ENCODE data around the gene PTMS.

Gene PTMS

GRCh38 chr12:6791931-6792520 lies 25.9 kb downstream of the PTMS start:
- DNase-seq = no peak

GRCh38 chr12:6792522-6793201 lies 26.5 kb downstream of the PTMS start:
- DNase-seq = no peak

- DNase-seq = no peak
Observed at GRCh38 chr12:6795088-6795487, 28.9 kb downstream of the PTMS start.

- DNase-seq = no peak
Observed at GRCh38 chr12:6796576-6796975, 30.4 kb downstream of the PTMS start.

- DNase-seq = no peak
Observed at GRCh38 chr12:6799147-6799546, 33.0 kb downstream of the PTMS start.

- DNase-seq = no peak
Observed at GRCh38 chr12:6807170-6807569, 41.0 kb downstream of the PTMS start.

GRCh38 chr12:6809056-6809455 lies 42.9 kb downstream of the PTMS start:
- no peak for DNase-seq

GRCh38 chr12:6810758-6811157 lies 44.6 kb downstream of the PTMS start:
- DNase-seq = no peak

- no peak for DNase-seq
Observed at GRCh38 chr12:6813363-6813762, 47.2 kb downstream of the PTMS start.

GRCh38 chr12:6816598-6816997 lies 50.4 kb downstream of the PTMS start:
- DNase-seq = no peak

GRCh38 chr12:6817098-6817497 lies 50.9 kb downstream of the PTMS start:
- DNase-seq = no peak

GRCh38 chr12:6817662-6818157 lies 51.5 kb downstream of the PTMS start:
- DNase-seq = no peak

GRCh38 chr12:6818222-6818621 lies 52.1 kb downstream of the PTMS start:
- DNase-seq = no peak

GRCh38 chr12:6818645-6819044 lies 52.5 kb downstream of the PTMS start:
- DNase-seq = no peak

GRCh38 chr12:6819106-6820030 lies 53.2 kb downstream of the PTMS start:
- no peak for DNase-seq

- no peak for DNase-seq
Observed at GRCh38 chr12:6820166-6820565, 54.0 kb downstream of the PTMS start.
